SK-N-SH (cell line): Measurements from ENCODE around the gene RELN. TPM values are rescaled to one million over a fixed set of nuclear protein-coding genes. Genes with fewer than 3 reads are reported as not detected.

Source experiments
- CTCF ChIA-PET: fragments of 300-600, 350-600 bp; formaldehyde crosslinking; extraction: SDS; loops from one replicate; lab custom pipeline; 2021; lab: Yijun Ruan, JAX
- POLR2A ChIA-PET: fragments of 350-600 bp; sonication (Branson Sonifier 250); formaldehyde crosslinking; extraction: SDS; loops from one replicate; lab custom pipeline; 2020; ENCODE audit warnings: antibody characterized with exemption, inconsistent platforms; lab: Yijun Ruan, JAX
- DNase-seq: peaks from one replicate; pipeline ENCODE4 v3.0.0; 2012
- H2AFZ ChIP-seq: fragments of 200-600 bp; sonication (generic); 2 replicates; pipeline ENCODE4 v1.8.1; 2016; ENCODE audit warnings: antibody characterized with exemption, mild to moderate bottlenecking, low read depth
- H3F3A ChIP-seq: fragments of 200-600 bp; sonication (generic); replicated peaks from 2 replicates; pipeline ENCODE3; 2016; ENCODE audit warnings: antibody characterized with exemption, mild to moderate bottlenecking; ENCODE audit not compliant: insufficient read depth
- H3K27ac ChIP-seq, 2 experiments: fragments of 200-500 bp in 1 of 2; fragments of 200-600 bp in 1 of 2; sonication (Bioruptor generic) in 1 of 2; sonication (generic), shearing (Covaris generic) in 1 of 2; 2 replicates each; pipeline versions ENCODE4 v1.5.1 to v1.6.1; 2014 to 2016; ENCODE audit warnings: low read depth in 2 of 2, inconsistent platforms in 1 of 2, low read length in 1 of 2, mild to moderate bottlenecking in 1 of 2, mixed read lengths in 1 of 2
- H3K27me3 ChIP-seq: fragments of 200-600 bp; sonication (generic), shearing (Covaris generic); 2 replicates; pipeline ENCODE4 v1.6.1; 2016; ENCODE audit warnings: mixed run types; ENCODE audit not compliant: insufficient read depth
- H3K36me3 ChIP-seq, 2 experiments: fragments of 200-500 bp in 1 of 2; fragments of 200-600 bp in 1 of 2; sonication (Bioruptor generic) in 1 of 2; sonication (generic) in 1 of 2; replicated peaks in 1 of 2; 2 replicates each; pipeline versions ENCODE3 to v1.5.1; 2014 to 2016; ENCODE audit warnings: low read length in 1 of 2, mild to moderate bottlenecking in 1 of 2; ENCODE audit not compliant: insufficient read depth in 2 of 2, control insufficient read depth in 1 of 2
- H3K4me1 ChIP-seq, 2 experiments: fragments of 200-500 bp in 1 of 2; fragments of 200-600 bp in 1 of 2; sonication (Bioruptor generic) in 1 of 2; sonication (generic), shearing (Covaris generic) in 1 of 2; 2 replicates each; pipeline versions ENCODE4 v1.5.1 to v1.6.1; 2014 to 2016; ENCODE audit warnings: low read depth in 1 of 2, low read length in 1 of 2, mixed run types in 1 of 2; ENCODE audit not compliant: insufficient read depth in 2 of 2, control insufficient read depth in 1 of 2
- H3K4me2 ChIP-seq: fragments of 200-600 bp; sonication (generic), shearing (Covaris generic); 2 replicates; pipeline ENCODE4 v1.6.1; 2017; ENCODE audit warnings: mixed run types
- H3K4me3 ChIP-seq, 2 experiments: fragments of 200-500 bp in 1 of 2; fragments of 200-600 bp in 1 of 2; sonication (Bioruptor generic) in 1 of 2; sonication (generic), shearing (Covaris generic) in 1 of 2; 2 replicates each; pipeline versions ENCODE4 v1.5.1 to v1.8.1; 2014 to 2016; ENCODE audit warnings: low read depth in 2 of 2, inconsistent platforms in 1 of 2, low read length in 1 of 2, mild to moderate bottlenecking in 1 of 2, mixed read lengths in 1 of 2, moderate library complexity in 1 of 2
- H3K79me2 ChIP-seq: fragments of 200-600 bp; sonication (generic); 2 replicates; pipeline ENCODE4 v1.8.1; 2017; ENCODE audit warnings: mild to moderate bottlenecking; ENCODE audit not compliant: insufficient read depth
- H3K9ac ChIP-seq: fragments of 200-600 bp; sonication (generic); 2 replicates; pipeline ENCODE4 v1.6.1; 2017; ENCODE audit warnings: mixed run types
- H3K9me2 ChIP-seq: fragments of 200-600 bp; sonication (generic); 2 replicates; pipeline ENCODE4 v1.6.1; 2017; ENCODE audit warnings: mixed run types
- H3K9me3 ChIP-seq: fragments of 200-600 bp; sonication (generic); 2 replicates; pipeline ENCODE4 v1.6.1; 2017; ENCODE audit warnings: mixed run types, mild to moderate bottlenecking, moderate library complexity
- H4K20me1 ChIP-seq: fragments of 200-600 bp; sonication (generic); 2 replicates; pipeline ENCODE4 v1.6.1; 2017; ENCODE audit warnings: mild to moderate bottlenecking, mixed run types; ENCODE audit not compliant: insufficient read depth
- CHD2 ChIP-seq: fragments of 150-350 bp; IDR thresholded peaks from 2 replicates; pipeline ENCODE4 v1.6.1; 2018; ENCODE audit warnings: low read length; ENCODE audit not compliant: partially characterized antibody
- CTCF ChIP-seq: fragments of 200-600 bp; sonication (generic); IDR thresholded peaks from 2 replicates; pipeline ENCODE4 v1.6.1; 2017; ENCODE audit warnings: antibody characterized with exemption, mild to moderate bottlenecking, moderate library complexity
- ELF1 ChIP-seq: IDR thresholded peaks from 2 replicates; pipeline ENCODE4 v1.4.0; 2012
- EP300 ChIP-seq, 2 experiments: IDR thresholded peaks; 2 replicates each; pipeline versions ENCODE4 v1.4.0 to v1.6.1; 2012; ENCODE audit warnings: borderline replicate concordance in 1 of 2, low read depth in 1 of 2, low read length in 1 of 2
- EZH2phosphoT487 ChIP-seq: fragments of 200-600 bp; sonication (generic); IDR thresholded peaks from 2 replicates; pipeline ENCODE4 v1.6.1; 2017; ENCODE audit warnings: low read depth, mixed run types, mild to moderate bottlenecking, antibody characterized with exemption, moderate library complexity, borderline replicate concordance
- FOSL2 ChIP-seq: IDR thresholded peaks from 2 replicates; pipeline ENCODE4 v1.4.0; 2012; ENCODE audit warnings: low read depth, mild to moderate bottlenecking, moderate library complexity, borderline replicate concordance
- FOXM1 ChIP-seq: IDR thresholded peaks from 2 replicates; pipeline ENCODE4 v1.4.0; 2012; ENCODE audit warnings: low read depth, mild to moderate bottlenecking
- GABPA ChIP-seq: IDR thresholded peaks from 2 replicates; pipeline ENCODE4 v1.4.0; 2012; ENCODE audit warnings: low read depth, mild to moderate bottlenecking
- GATA2 ChIP-seq: sonication (generic); formaldehyde crosslinking; IDR thresholded peaks from 2 replicates; pipeline ENCODE4 v1.5.0; 2020; ENCODE audit warnings: mild to moderate bottlenecking, missing genetic modification reagents
- JUND ChIP-seq: IDR thresholded peaks from 2 replicates; pipeline ENCODE4 v1.4.0; 2012
- MEF2A ChIP-seq: IDR thresholded peaks from 2 replicates; pipeline ENCODE4 v1.4.0; 2012; ENCODE audit warnings: low read depth, borderline replicate concordance
- MXI1 ChIP-seq: IDR thresholded peaks from 2 replicates; pipeline ENCODE4 v1.6.1; 2012; ENCODE audit warnings: mild to moderate bottlenecking, low read depth, low read length, improper control_type of control experiment
- NFIC ChIP-seq: IDR thresholded peaks from 2 replicates; pipeline ENCODE4 v1.4.0; 2012; ENCODE audit warnings: borderline replicate concordance
- RAD21 ChIP-seq: IDR thresholded peaks from 2 replicates; pipeline ENCODE4 v1.6.1; 2012; ENCODE audit warnings: mild to moderate bottlenecking, low read length
- RCOR1 ChIP-seq: fragments of 150-350 bp; IDR thresholded peaks from 2 replicates; pipeline ENCODE4 v1.6.1; 2017; ENCODE audit warnings: antibody characterized with exemption, low read length
- REST ChIP-seq: IDR thresholded peaks from 2 replicates; pipeline ENCODE4 v1.6.1; 2012; ENCODE audit warnings: mild to moderate bottlenecking, low read depth, low read length, moderate library complexity
- RFX5 ChIP-seq: IDR thresholded peaks from 2 replicates; pipeline ENCODE4 v1.6.1; 2012; ENCODE audit warnings: mild to moderate bottlenecking, improper control_type of control experiment, low read length
- SIN3A ChIP-seq: IDR thresholded peaks from 2 replicates; pipeline ENCODE4 v1.6.1; 2012; ENCODE audit warnings: low read depth, mild to moderate bottlenecking, low read length, moderate library complexity, borderline replicate concordance
- SMC3 ChIP-seq: IDR thresholded peaks from 2 replicates; pipeline ENCODE4 v1.6.1; 2012; ENCODE audit warnings: low read depth, low read length, improper control_type of control experiment
- TAF1 ChIP-seq: IDR thresholded peaks from 2 replicates; pipeline ENCODE4 v1.6.1; 2012; ENCODE audit warnings: low read depth, mild to moderate bottlenecking, low read length, moderate library complexity, borderline replicate concordance
- TCF12 ChIP-seq: IDR thresholded peaks from 2 replicates; pipeline ENCODE4 v1.4.0; 2012
- USF1 ChIP-seq: IDR thresholded peaks from 2 replicates; pipeline ENCODE4 v1.4.0; 2012; ENCODE audit warnings: low read depth, borderline replicate concordance
- USF2 ChIP-seq: fragments of 150-350 bp; IDR thresholded peaks from 2 replicates; pipeline ENCODE4 v1.6.1; 2017; ENCODE audit warnings: antibody characterized with exemption, low read length, low read depth, borderline replicate concordance
- YY1 ChIP-seq: IDR thresholded peaks from 2 replicates; pipeline ENCODE4 v1.4.0; 2012; ENCODE audit warnings: low read depth, mild to moderate bottlenecking
- ZBTB33 ChIP-seq: IDR thresholded peaks from 2 replicates; pipeline ENCODE4 v1.4.0; 2012; ENCODE audit warnings: low read depth, borderline replicate concordance
- polyA plus RNA-seq, 3 experiments: library from polyadenylated mRNA; depleted of rRNA; stranded (reverse); fragments of >200 nt; gene quantifications; 2 replicates each; pipeline ENCODE4 v1.2.3, GENCODE V29; 2012

RELN gene
- polyA plus RNA-seq, 1 of the 3 experiments (the other 2 are of a cell fraction): 0.02 TPM

GRCh38 chr7:103718482-103719061 is 270.9 kb downstream of the RELN start:
- Histone ChIP-seq H3F3A (peaks cover 24% of the 10 kb centered on the region), H3K79me2 (no peaks in the 10 kb centered on the region), H3K9me2 (no peaks in the 10 kb centered on the region), H3K27ac (peak overlapping the region in 1 of 2 experiments; percentile 69; a peak in 2 of 4 replicates), H2AFZ (peak overlapping the region; percentile 52; the same call in 1 of the 2 replicates), H3K27me3 (no peaks in the 10 kb centered on the region), H3K9ac (no peak overlapping the region), H3K9me3 (no peaks in the 10 kb centered on the region), H3K4me1 (peaks cover 18 to 26% of the 10 kb centered on the region in 2 experiments), H3K4me3 (no peak overlapping the region), H3K36me3 (no peaks in the 10 kb centered on the region), H3K4me2 (peak overlapping the region; percentile 36; the same call in 1 of the 2 replicates), H4K20me1 (no peaks in the 10 kb centered on the region)
- POLR2A ChIA-PET: no interaction called here
- DNase-seq: no peak
- CTCF ChIA-PET: no interaction called here
- no peak for TF ChIP-seq USF2
- no peak for TF ChIP-seq TAF1
- TF ChIP-seq RCOR1: no peak
- 0 out of 4 replicates have a peak, but pooled peaks of 1 of the 2 experiments have one; percentile 28 for TF ChIP-seq EP300 (IDR thresholded peaks at IDR 0.05; ENCODE audit: borderline replicate concordance in 1 of 2, low read depth in 1 of 2, low read length in 1 of 2)
- no peak for TF ChIP-seq SMC3
- TF ChIP-seq FOSL2: peak; percentile 41; the same call in 1 of the 2 replicates
- TF ChIP-seq TCF12: peak; percentile 43; the same call in 1 of the 2 replicates
- no peak; the same call in 1 of the 2 replicates for TF ChIP-seq NFIC
- no peak for TF ChIP-seq MEF2A
- TF ChIP-seq CHD2: no peak
- peak; percentile 67 for TF ChIP-seq JUND
- no peak for TF ChIP-seq SIN3A
- no peak for TF ChIP-seq ZBTB33
- TF ChIP-seq CTCF: no peak
- TF ChIP-seq MXI1: no peak
- no peak for TF ChIP-seq RAD21
- TF ChIP-seq GABPA: no peak
- no peak for TF ChIP-seq GATA2 (CRISPR knock-in tag)
- TF ChIP-seq RFX5: no peak
- no peak for TF ChIP-seq ELF1
- TF ChIP-seq REST: no peak
- no peak for TF ChIP-seq USF1
- no peak for TF ChIP-seq YY1
- no peak for TF ChIP-seq FOXM1
- no peak for TF ChIP-seq EZH2phosphoT487
